Keratinocyte (primary cell): Measurements from ENCODE around the gene SLC37A1.

Experiments
- CTCF ChIP-seq, 3 experiments: IDR thresholded peaks in 1 of 3; conservative IDR thresholded peaks in 1 of 3; optimal IDR thresholded peaks in 1 of 3; 2 replicates in 2 of 3; 3 replicates in 1 of 3; pipeline versions ENCODE3 to v1.5.1; 2011; ENCODE audit warnings: low read length in 3 of 3, mild to moderate bottlenecking in 3 of 3, moderate library complexity in 2 of 3, control low read depth in 1 of 3, inconsistent platforms in 1 of 3; ENCODE audit not compliant: insufficient read depth in 2 of 3; ENCODE audit errors: extremely low read depth in 1 of 3
- EZH2 ChIP-seq: IDR thresholded peaks from one replicate; pipeline ENCODE4 v1.6.1; 2012; ENCODE audit warnings: inconsistent platforms, mild to moderate bottlenecking, low read length, moderate library complexity

GRCh38 chr21:42521384-42521783 lies 7.7 kb downstream of the SLC37A1 start:
- no peak for TF ChIP-seq CTCF (optimal IDR thresholded peaks at IDR 0.05 in 1 of 3, IDR thresholded peaks at IDR 0.05 in 1 of 3, conservative IDR thresholded peaks at IDR 0.05 in 1 of 3; ENCODE audit: extremely low read depth in 1 of 3, insufficient read depth in 2 of 3, low read length in 3 of 3)
- TF ChIP-seq EZH2: no peak
